A673 (cell line): ENCODE results near the gene ACCS. TPM values are rescaled to one million over a fixed set of nuclear protein-coding genes. Genes with fewer than 3 reads are reported as not detected.

Experiments
- BruUV-seq: library from RNA; stranded (reverse); fragments of 400-500 nt; replicated peaks from 2 replicates; lab custom pipeline; 2021; lab: Mats Ljungman, UMichigan
- CTCF ChIA-PET: fragments of 300-600 bp; sonication (Branson Sonifier 250); formaldehyde crosslinking; loops from one replicate; lab custom pipeline; 2022; ENCODE audit warnings: antibody characterized with exemption; lab: Charles Lee
- POLR2A ChIA-PET: fragments of 300-600 bp; sonication (Branson Sonifier 250); formaldehyde crosslinking; loops from one replicate; lab custom pipeline; 2022; ENCODE audit warnings: antibody characterized with exemption; ENCODE audit not compliant: low non-redundant PET; lab: Charles Lee
- DNase-seq: peaks from one replicate; pipeline ENCODE4 v3.0.0-alpha.2; 2015; ENCODE audit warnings: low spot score
- H3K27ac ChIP-seq: fragments of 200-600 bp; sonication (generic); 2 replicates; pipeline ENCODE4 v1.5.1; 2016; ENCODE audit warnings: mixed run types, low read depth, mild to moderate bottlenecking, mixed read lengths, antibody characterized with exemption, low read length; ENCODE audit not compliant: poor library complexity, severe bottlenecking
- H3K27me3 ChIP-seq: fragments of 200-600 bp; sonication (generic); replicated peaks from 2 replicates; pipeline ENCODE4 v1.6.1; 2017; ENCODE audit warnings: mixed run types, low read depth, mild to moderate bottlenecking, mixed read lengths, antibody characterized with exemption, low read length; ENCODE audit not compliant: insufficient read depth, poor library complexity
- H3K36me3 ChIP-seq: fragments of 200-600 bp; sonication (generic); 2 replicates; pipeline ENCODE4 v1.6.1; 2016; ENCODE audit warnings: mixed run types, mild to moderate bottlenecking, mixed read lengths, antibody characterized with exemption, low read length; ENCODE audit not compliant: insufficient read depth, poor library complexity, severe bottlenecking
- H3K4me1 ChIP-seq: fragments of 200-600 bp; sonication (generic); 2 replicates; pipeline ENCODE4 v1.6.1; 2017; ENCODE audit warnings: mixed run types, mild to moderate bottlenecking, mixed read lengths, antibody characterized with exemption, low read length; ENCODE audit not compliant: insufficient read depth, poor library complexity, severe bottlenecking
- H3K4me3 ChIP-seq: fragments of 200-600 bp; sonication (generic); 2 replicates; pipeline ENCODE4 v1.5.1; 2016; ENCODE audit warnings: low read depth, mixed run types, mild to moderate bottlenecking, mixed read lengths, low read length; ENCODE audit not compliant: poor library complexity, severe bottlenecking
- H3K9me3 ChIP-seq: fragments of 200-600 bp; sonication (generic); 2 replicates; pipeline ENCODE4 v1.6.1; 2016; ENCODE audit warnings: mixed run types, low read depth, mild to moderate bottlenecking, mixed read lengths, antibody characterized with exemption, low read length; ENCODE audit not compliant: poor library complexity, severe bottlenecking
- CTCF ChIP-seq: fragments of 300-800, 200-600 bp; sonication (generic); conservative IDR thresholded peaks from 2 replicates; pipeline ENCODE4 v1.5.1; 2017; ENCODE audit warnings: low read depth, mild to moderate bottlenecking, antibody characterized with exemption, low read length, moderate library complexity, mixed read lengths
- EZH2 ChIP-seq: fragments of 200-600 bp; sonication (generic); IDR thresholded peaks from 2 replicates; pipeline ENCODE4 v1.6.1; 2017; ENCODE audit warnings: borderline replicate concordance, low read depth, mild to moderate bottlenecking, mixed read lengths, antibody characterized with exemption, low read length; ENCODE audit not compliant: poor library complexity, severe bottlenecking
- intact Hi-C: fragments of 100-400 bp; cut with micrococcal nuclease; formaldehyde crosslinking; loops from one replicate; pipeline ENCODE4 v1.10.0; 2022; ENCODE audit not compliant: unreplicated experiment
- total RNA-seq: library from RNA; stranded (reverse); gene quantifications from 2 replicates; pipeline ENCODE4 v1.2.3, GENCODE V29; 2021

ACCS gene
- total RNA-seq, 1 experiment from 2014 or later, result 28.4 TPM

DNA sequence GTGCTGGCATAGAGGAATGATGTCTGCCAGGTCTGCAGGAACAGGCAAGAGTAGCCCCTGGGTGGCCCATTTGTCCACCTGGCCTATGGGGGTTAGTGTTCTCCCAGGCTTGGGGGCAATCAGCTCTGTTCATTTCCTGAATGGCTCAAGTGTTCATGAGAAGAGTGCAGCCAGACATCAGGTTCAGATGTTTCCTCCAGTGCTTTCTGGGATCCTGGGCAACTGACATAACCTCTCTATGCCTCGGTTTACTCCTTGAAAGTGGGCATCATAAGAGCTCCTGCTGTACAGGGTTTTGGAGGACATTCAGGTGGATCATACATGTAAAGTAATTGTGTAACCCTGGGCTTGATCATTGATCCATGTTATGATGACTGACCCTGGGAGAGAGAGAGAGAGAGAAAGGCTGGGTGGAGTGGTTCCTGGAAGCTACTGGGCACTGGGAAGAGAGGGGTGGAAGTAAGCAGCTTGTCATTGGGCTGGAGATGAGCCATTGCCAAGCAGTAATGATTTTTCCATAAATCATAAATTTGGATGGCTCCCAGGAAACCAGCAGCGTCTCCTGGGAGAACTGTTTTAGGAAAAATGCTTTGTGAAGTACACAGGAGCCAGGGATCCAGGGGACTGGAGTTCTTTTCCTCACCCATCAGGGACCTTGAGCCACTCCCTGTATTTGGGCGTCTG is 48.5 kb upstream of the ACCS start:
- ChIA-PET POLR2A (no interaction called here), CTCF (no interaction called here)
- H3K36me3 ChIP-seq, result no peaks in the 10 kb centered on the region
- peaks cover 17% of the 10 kb centered on the region for H3K27me3 ChIP-seq
- H3K9me3 ChIP-seq, result no peaks in the 10 kb centered on the region
- intact Hi-C loops, result no loop called here
- BruUV-seq, result no TSS peak
- DNase-seq, result no peak
- H3K4me1 ChIP-seq, result no peaks in the 10 kb centered on the region
- H3K27ac ChIP-seq, result no peak overlapping the region
- H3K4me3 ChIP-seq, result no peak overlapping the region
- no peak for TF ChIP-seq CTCF
- no peak for TF ChIP-seq EZH2

DNA sequence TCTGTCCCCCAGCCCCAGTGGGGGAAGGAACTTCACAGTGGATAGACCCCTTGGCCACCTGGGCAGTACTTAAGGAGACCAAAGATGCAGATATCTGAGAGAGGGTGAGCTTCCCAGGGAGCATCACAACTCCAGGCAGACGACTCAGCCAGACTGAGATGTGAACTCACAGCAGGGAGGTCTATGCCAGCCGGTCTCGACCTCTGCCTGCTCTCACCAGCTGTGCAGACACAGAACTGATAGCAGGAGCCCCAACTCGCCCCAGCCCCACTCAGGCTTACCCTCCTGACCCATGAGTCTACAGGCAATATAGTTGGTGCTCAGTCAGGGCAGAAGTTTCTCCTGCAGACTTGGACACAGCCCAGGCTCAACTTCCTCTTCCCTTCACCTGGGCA is 47.9 kb upstream of the ACCS start:
- Histone ChIP-seq H3K27me3 (peaks cover 17% of the 10 kb centered on the region), H3K4me3 (no peak overlapping the region), H3K4me1 (no peaks in the 10 kb centered on the region), H3K36me3 (no peaks in the 10 kb centered on the region), H3K27ac (no peak overlapping the region), H3K9me3 (no peaks in the 10 kb centered on the region)
- TF ChIP-seq EZH2 (no peak), CTCF (no peak)
- CTCF ChIA-PET, result no interaction called here
- POLR2A ChIA-PET, result no interaction called here
- no TSS peak for BruUV-seq
- no peak for DNase-seq
- intact Hi-C loops, result no loop called here

GRCh38 chr11:44018829-44019228 is 47.2 kb upstream of the ACCS start:
- TF ChIP-seq CTCF, result no peak
- TF ChIP-seq EZH2, result no peak
- Histone ChIP-seq H3K27me3 (peaks cover 17% of the 10 kb centered on the region), H3K9me3 (no peaks in the 10 kb centered on the region), H3K27ac (no peak overlapping the region), H3K4me1 (no peaks in the 10 kb centered on the region), H3K36me3 (no peaks in the 10 kb centered on the region), H3K4me3 (no peak overlapping the region)
- intact Hi-C loops, result no loop called here
- no TSS peak for BruUV-seq
- no peak for DNase-seq
- POLR2A ChIA-PET, result no interaction called here
- CTCF ChIA-PET, result no interaction called here
